Retina (tissue), 1 donor: Measurements from ENCODE around the gene PRDX5.

Source experiments
- DNase-seq: peaks from one replicate; pipeline ENCODE4 v3.0.0-alpha.2; 2016

PRDX5 gene

GRCh38 chr11:64327993-64328392 lies 10.1 kb downstream of the PRDX5 start:
- DNase-seq = no peak

- no peak for DNase-seq
Measured at GRCh38 chr11:64330888-64331287, 13.0 kb downstream of the PRDX5 start.

GRCh38 chr11:64331569-64332371 lies 13.8 kb downstream of the PRDX5 start:
- DNase-seq = no peak

GRCh38 chr11:64333556-64333955 lies 15.6 kb downstream of the PRDX5 start:
- no peak for DNase-seq

GRCh38 chr11:64334764-64335735 lies 17.1 kb downstream of the PRDX5 start:
- peak; percentile 48 for DNase-seq

- DNase-seq = no peak
Measured at GRCh38 chr11:64337538-64338249, 19.8 kb downstream of the PRDX5 start.

- no peak for DNase-seq
Measured at GRCh38 chr11:64338716-64339115, 20.8 kb downstream of the PRDX5 start.

- DNase-seq = no peak
Measured at GRCh38 chr11:64339286-64339685, 21.4 kb downstream of the PRDX5 start.

GRCh38 chr11:64339754-64340408 lies 22.0 kb downstream of the PRDX5 start, which contains the start of gene CCDC88B:
TSS of gene CCDC88B (plus strand) at chr11:64340204. CDS start at chr11:64340267, 63 bp downstream.
- DNase-seq = no peak

GRCh38 chr11:64340671-64341335 lies 22.9 kb downstream of the PRDX5 start:
- DNase-seq = peak; percentile 53

GRCh38 chr11:64341429-64341828 lies 23.5 kb downstream of the PRDX5 start:
- DNase-seq = no peak

GRCh38 chr11:64341851-64342791 lies 24.2 kb downstream of the PRDX5 start:
- peak; percentile 81 for DNase-seq

GRCh38 chr11:64342869-64343745 lies 25.2 kb downstream of the PRDX5 start:
- peak; percentile 15 for DNase-seq

GRCh38 chr11:64343767-64344559 lies 26.0 kb downstream of the PRDX5 start:
- DNase-seq = no peak

GRCh38 chr11:64344787-64345186 lies 26.9 kb downstream of the PRDX5 start:
- DNase-seq = no peak

GRCh38 chr11:64347193-64347867 lies 29.4 kb downstream of the PRDX5 start:
- no peak for DNase-seq

- no peak for DNase-seq
Measured at GRCh38 chr11:64348383-64349024, 30.6 kb downstream of the PRDX5 start.

- DNase-seq = no peak
Measured at GRCh38 chr11:64349025-64349387, 31.1 kb downstream of the PRDX5 start.
